GM18873 (cell line): ENCODE data around the gene DCLK2.

Experiments used
- ATAC-seq: cut with Tn5 transposase; IDR thresholded peaks from one replicate; pipeline ENCODE4 v1.9.1; 2021; ENCODE audit warnings: mild to moderate bottlenecking, moderate library complexity, moderate number of reproducible peaks; ENCODE audit not compliant: unreplicated experiment, low FRiP score

Gene DCLK2

GRCh38 chr4:150068300-150068960, 9.8 kb upstream of the DCLK2 start:
- no peak for ATAC-seq

- no peak for ATAC-seq
Measured at GRCh38 chr4:150069353-150069752, 8.9 kb upstream of the DCLK2 start.

GRCh38 chr4:150070464-150071170, 7.6 kb upstream of the DCLK2 start:
- no peak for ATAC-seq

- ATAC-seq, result no peak
Measured at GRCh38 chr4:150072471-150072870, 5.8 kb upstream of the DCLK2 start.

GRCh38 chr4:150072906-150073714, 5.1 kb upstream of the DCLK2 start:
- ATAC-seq, result no peak

GRCh38 chr4:150074064-150074463, 4.2 kb upstream of the DCLK2 start:
- no peak for ATAC-seq

- no peak for ATAC-seq
Measured at GRCh38 chr4:150078579-150079080, 385 bp downstream of the DCLK2 start.

GRCh38 chr4:150079081-150079581, 886 bp downstream of the DCLK2 start:
- peak; percentile 37 for ATAC-seq

- ATAC-seq, result no peak
Measured at GRCh38 chr4:150080337-150080736, 2.1 kb downstream of the DCLK2 start.

GRCh38 chr4:150080875-150081274, 2.6 kb downstream of the DCLK2 start:
- no peak for ATAC-seq

- ATAC-seq, result peak; percentile 92
Measured at GRCh38 chr4:150082241-150082640, 4.0 kb downstream of the DCLK2 start.

- ATAC-seq, result no peak
Measured at GRCh38 chr4:150087006-150087405, 8.8 kb downstream of the DCLK2 start.

- no peak for ATAC-seq
Measured at GRCh38 chr4:150089732-150090131, 11.5 kb downstream of the DCLK2 start.

- ATAC-seq, result no peak
Measured at GRCh38 chr4:150090836-150091235, 12.6 kb downstream of the DCLK2 start.

GRCh38 chr4:150094676-150095075, 16.4 kb downstream of the DCLK2 start:
- ATAC-seq, result no peak

- no peak for ATAC-seq
Measured at GRCh38 chr4:150096625-150097024, 18.4 kb downstream of the DCLK2 start.

- no peak for ATAC-seq
Measured at GRCh38 chr4:150098214-150098613, 20.0 kb downstream of the DCLK2 start.

GRCh38 chr4:150104404-150105027, 26.3 kb downstream of the DCLK2 start:
- ATAC-seq, result no peak

GRCh38 chr4:150106886-150107285, 28.6 kb downstream of the DCLK2 start:
- ATAC-seq, result no peak

GRCh38 chr4:150108691-150109090, 30.4 kb downstream of the DCLK2 start:
- ATAC-seq, result no peak
